HL-60 (cell line): Measurements from ENCODE around the gene ASPDH.

Source experiments
- DNase-seq, 2 experiments: peaks; one replicate each; pipeline ENCODE4 v3.0.0-alpha.2; 2010 to 2020; ENCODE audit warnings: low read depth in 1 of 2, low spot score in 1 of 2
- H3K27ac ChIP-seq: fragments of 250-450 bp; sonication (Bioruptor Pico); replicated peaks from 2 replicates; pipeline ENCODE4 v1.5.1; 2020; ENCODE audit warnings: mild to moderate bottlenecking, moderate library complexity
- H3K27me3 ChIP-seq: fragments of 250-450 bp; sonication (Bioruptor Pico); 2 replicates; pipeline ENCODE4 v1.5.1; 2021; ENCODE audit warnings: mild to moderate bottlenecking, moderate library complexity; ENCODE audit not compliant: insufficient read depth, poor library complexity, severe bottlenecking
- H3K4me3 ChIP-seq: replicated peaks from 2 replicates; pipeline ENCODE4 v1.5.1; 2011; ENCODE audit warnings: mild to moderate bottlenecking, control low read depth, low read length; ENCODE audit not compliant: insufficient read depth
- CTCF ChIP-seq: IDR thresholded peaks from one replicate; pipeline ENCODE4 v1.5.1; 2011; ENCODE audit warnings: low read length, control low read depth, inconsistent platforms; ENCODE audit not compliant: insufficient read depth
- GABPA ChIP-seq: IDR thresholded peaks from 2 replicates; pipeline ENCODE4 v1.6.1; 2012; ENCODE audit warnings: low read depth
- POLR2AphosphoS5 ChIP-seq: IDR thresholded peaks from 2 replicates; pipeline ENCODE4 v1.6.1; 2012; ENCODE audit warnings: low read depth
- SPI1 ChIP-seq: IDR thresholded peaks from 2 replicates; pipeline ENCODE4 v1.6.1; 2012; ENCODE audit warnings: low read depth, mild to moderate bottlenecking, borderline replicate concordance
- TF ChIP-seq, protein P1 (sequence below): IDR thresholded peaks from 2 replicates; pipeline ENCODE4 v1.6.1; 2012; ENCODE audit warnings: low read depth; ENCODE audit not compliant: insufficient replicate concordance

ASPDH gene

DNA sequence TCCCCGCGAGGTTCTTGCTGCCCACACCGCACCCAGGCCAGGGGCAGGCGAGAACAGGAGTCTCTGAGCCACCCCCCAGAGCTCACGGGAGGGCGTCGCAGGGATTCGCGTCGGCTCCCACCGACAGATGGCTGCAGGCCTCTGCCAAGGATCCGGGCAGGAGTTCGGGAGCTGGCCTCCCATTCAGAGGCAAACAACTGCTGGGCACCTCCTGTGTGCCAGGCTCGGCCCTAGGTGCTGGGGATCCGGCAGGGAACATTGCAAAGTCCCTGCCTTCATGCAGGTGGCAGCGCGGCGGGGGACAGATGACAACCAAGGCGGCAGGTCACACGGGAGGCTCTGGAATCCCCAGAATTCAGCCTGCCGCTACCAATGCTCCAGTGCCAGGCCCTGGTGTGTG, 29.2 kb upstream of the ASPDH start:
- DNase-seq, result no peak
- H3K27me3 ChIP-seq, result no peaks in the 10 kb centered on the region
- H3K4me3 ChIP-seq, result no peak overlapping the region
- TF ChIP-seq GABPA (no peak), SPI1 (no peak)
- TF ChIP-seq, protein P1, sequence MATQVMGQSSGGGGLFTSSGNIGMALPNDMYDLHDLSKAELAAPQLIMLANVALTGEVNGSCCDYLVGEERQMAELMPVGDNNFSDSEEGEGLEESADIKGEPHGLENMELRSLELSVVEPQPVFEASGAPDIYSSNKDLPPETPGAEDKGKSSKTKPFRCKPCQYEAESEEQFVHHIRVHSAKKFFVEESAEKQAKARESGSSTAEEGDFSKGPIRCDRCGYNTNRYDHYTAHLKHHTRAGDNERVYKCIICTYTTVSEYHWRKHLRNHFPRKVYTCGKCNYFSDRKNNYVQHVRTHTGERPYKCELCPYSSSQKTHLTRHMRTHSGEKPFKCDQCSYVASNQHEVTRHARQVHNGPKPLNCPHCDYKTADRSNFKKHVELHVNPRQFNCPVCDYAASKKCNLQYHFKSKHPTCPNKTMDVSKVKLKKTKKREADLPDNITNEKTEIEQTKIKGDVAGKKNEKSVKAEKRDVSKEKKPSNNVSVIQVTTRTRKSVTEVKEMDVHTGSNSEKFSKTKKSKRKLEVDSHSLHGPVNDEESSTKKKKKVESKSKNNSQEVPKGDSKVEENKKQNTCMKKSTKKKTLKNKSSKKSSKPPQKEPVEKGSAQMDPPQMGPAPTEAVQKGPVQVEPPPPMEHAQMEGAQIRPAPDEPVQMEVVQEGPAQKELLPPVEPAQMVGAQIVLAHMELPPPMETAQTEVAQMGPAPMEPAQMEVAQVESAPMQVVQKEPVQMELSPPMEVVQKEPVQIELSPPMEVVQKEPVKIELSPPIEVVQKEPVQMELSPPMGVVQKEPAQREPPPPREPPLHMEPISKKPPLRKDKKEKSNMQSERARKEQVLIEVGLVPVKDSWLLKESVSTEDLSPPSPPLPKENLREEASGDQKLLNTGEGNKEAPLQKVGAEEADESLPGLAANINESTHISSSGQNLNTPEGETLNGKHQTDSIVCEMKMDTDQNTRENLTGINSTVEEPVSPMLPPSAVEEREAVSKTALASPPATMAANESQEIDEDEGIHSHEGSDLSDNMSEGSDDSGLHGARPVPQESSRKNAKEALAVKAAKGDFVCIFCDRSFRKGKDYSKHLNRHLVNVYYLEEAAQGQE, result no peak
- H3K27ac ChIP-seq, result no peak overlapping the region

DNA sequence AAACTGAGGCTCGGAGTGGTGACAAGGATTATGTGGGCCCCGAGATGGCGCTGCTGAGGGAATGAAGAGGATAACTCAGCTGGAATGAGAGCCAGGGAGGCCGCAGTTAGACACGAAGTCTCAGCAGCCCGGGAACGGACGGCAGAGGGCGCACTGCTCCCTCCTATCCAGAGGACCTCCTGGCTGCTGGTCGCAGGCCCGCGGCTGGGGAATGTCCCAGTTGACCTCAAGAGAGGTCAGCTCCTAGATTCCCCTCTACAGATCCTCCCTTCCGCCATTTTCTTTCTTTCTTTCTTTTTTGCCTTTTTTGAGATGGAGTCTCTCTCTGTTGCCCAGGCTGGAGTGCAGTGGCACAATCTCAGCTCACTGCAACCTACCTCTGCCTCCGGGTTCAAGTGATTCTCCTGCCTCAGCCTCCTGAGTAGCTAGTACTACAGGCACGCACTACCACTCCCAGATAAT, 24.1 kb upstream of the ASPDH start:
- TF ChIP-seq SPI1 (no peak), POLR2AphosphoS5 (no peak), CTCF (peak; percentile 86)
- Histone ChIP-seq H3K4me3 (no peak overlapping the region), H3K27me3 (no peaks in the 10 kb centered on the region), H3K27ac (no peak overlapping the region)
- DNase-seq, result peak; percentile 23 to 62

- Histone ChIP-seq H3K27ac (no peak overlapping the region), H3K27me3 (no peaks in the 10 kb centered on the region), H3K4me3 (no peak overlapping the region)
- TF ChIP-seq SPI1 (no peak), CTCF (no peak), GABPA (no peak), POLR2AphosphoS5 (no peak)
- TF ChIP-seq, protein P1, result no peak
- DNase-seq, result no peak
Observed at GRCh38 chr19:50537306-50537685, 23.6 kb upstream of the ASPDH start.

GRCh38 chr19:50536662-50537305, 23.1 kb upstream of the ASPDH start:
- TF ChIP-seq SPI1 (no peak), POLR2AphosphoS5 (no peak), GABPA (no peak), CTCF (no peak)
- TF ChIP-seq, protein P1, result no peak
- H3K27me3 ChIP-seq, result no peaks in the 10 kb centered on the region
- no peak for DNase-seq
- H3K27ac ChIP-seq, result no peak overlapping the region
- H3K4me3 ChIP-seq, result no peak overlapping the region
